Stimulated activated CD4-positive, alpha-beta T cell treated with anti-CD3 and anti-CD28 coated beads, Interleukin-12 subunit alpha, Interleukin-12 subunit beta, amount 100 ng/mL, for 24 hours (primary cell): ENCODE data around the gene ST3GAL6.

Source experiments
- DNase-seq, 2 experiments: peaks; one replicate each; pipeline ENCODE4 v3.0.0-alpha.2; 2020; ENCODE audit warnings: low read depth in 2 of 2

Gene ST3GAL6, protein sequence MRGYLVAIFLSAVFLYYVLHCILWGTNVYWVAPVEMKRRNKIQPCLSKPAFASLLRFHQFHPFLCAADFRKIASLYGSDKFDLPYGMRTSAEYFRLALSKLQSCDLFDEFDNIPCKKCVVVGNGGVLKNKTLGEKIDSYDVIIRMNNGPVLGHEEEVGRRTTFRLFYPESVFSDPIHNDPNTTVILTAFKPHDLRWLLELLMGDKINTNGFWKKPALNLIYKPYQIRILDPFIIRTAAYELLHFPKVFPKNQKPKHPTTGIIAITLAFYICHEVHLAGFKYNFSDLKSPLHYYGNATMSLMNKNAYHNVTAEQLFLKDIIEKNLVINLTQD

GRCh38 chr3:98763076-98763475 lies at the start of gene ST3GAL6:
Gene ST3GAL6 (plus strand): TSS chr3:98763340. CDS start chr3:98768441, 5,101 bp downstream.
- DNase-seq = no peak

GRCh38 chr3:98713984-98714383 lies 49.2 kb upstream of the ST3GAL6 start:
- DNase-seq = no peak

- no peak for DNase-seq
These were observed 45.6 kb upstream of the ST3GAL6 start for GRCh38 chr3:98717584-98717983.

DNA sequence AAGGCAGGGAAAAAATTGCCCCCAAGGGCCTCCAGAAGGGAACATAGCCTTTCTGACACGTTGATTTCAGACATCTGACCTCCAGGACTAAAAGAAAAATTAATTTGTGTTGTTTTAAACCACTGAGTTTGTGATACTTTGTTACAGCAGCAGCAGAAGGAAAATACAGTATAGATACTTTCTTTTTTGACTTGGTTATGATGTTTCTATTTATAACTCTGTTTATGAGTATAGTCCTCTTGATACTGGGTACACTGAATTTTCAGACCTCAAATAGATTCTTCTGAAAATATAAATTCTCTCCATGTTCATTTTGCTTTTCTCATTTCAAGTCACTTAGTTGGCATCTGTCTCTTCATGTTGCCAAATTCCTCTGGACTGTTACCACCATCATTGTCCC lies 44.4 kb upstream of the ST3GAL6 start:
- no peak for DNase-seq

DNA sequence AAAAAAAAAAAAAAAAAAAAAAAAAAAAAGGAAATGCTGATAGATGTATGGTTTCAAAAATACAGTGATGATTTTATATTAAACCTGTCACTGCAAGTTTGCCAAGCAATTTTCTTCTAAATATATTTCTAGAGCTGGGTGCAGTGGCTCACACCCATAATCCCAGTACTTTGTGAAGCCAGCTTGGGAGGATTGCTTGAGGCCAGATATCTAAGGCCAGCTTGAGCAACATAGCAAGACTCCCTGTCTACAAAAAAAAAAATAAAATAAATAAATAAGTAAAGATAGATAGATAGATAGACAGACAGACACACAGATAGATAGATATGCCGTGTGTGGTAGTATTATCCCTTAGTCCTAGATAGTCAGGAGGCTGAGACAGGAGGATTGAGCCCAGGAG lies 41.4 kb upstream of the ST3GAL6 start:
- DNase-seq = no peak

GRCh38 chr3:98722389-98722788 lies 40.8 kb upstream of the ST3GAL6 start:
- DNase-seq = no peak

GRCh38 chr3:98725352-98725751 lies 37.8 kb upstream of the ST3GAL6 start:
- DNase-seq = no peak

GRCh38 chr3:98726084-98726483 lies 37.1 kb upstream of the ST3GAL6 start:
- DNase-seq = no peak

- no peak for DNase-seq
These were observed 35.5 kb upstream of the ST3GAL6 start for GRCh38 chr3:98727638-98728037.

DNA sequence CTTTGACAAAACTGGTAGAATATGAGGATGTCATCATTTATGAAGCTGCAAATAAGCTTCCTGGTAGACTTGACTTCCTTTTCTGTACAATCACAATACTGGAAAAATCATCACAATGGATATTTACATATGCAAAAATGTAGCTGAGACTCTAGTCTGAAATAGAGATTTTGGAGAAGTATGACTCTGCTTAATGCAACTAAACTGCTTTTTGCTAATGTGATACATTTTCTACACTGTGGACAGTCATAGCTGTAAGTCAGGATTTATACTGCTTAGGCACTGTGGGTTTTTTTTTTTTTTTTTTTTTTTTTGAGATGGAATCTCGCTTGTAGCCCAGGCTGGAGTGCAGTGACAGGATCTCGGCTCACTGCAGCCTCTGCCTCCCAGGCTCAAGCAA lies 34.5 kb upstream of the ST3GAL6 start:
- DNase-seq = no peak

DNA sequence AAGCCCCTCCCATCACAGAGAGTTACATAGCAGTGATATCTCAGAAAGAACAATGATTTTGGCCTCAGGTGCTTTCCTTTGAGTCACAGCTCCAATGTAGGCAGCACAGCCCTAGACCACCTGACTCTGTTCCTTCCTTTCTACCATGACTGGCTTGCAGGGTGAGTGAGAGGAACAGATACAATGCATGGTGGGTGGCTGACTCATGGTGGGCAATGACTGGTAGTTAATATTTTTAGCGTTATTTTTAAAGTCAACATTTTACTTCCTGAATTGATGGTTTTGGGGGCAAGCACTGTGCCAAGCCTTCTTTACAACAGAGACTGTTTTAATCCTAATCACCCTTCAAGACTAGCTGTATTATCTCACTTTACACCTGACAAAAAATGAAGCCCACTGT lies 32.8 kb upstream of the ST3GAL6 start:
- no peak for DNase-seq

DNA sequence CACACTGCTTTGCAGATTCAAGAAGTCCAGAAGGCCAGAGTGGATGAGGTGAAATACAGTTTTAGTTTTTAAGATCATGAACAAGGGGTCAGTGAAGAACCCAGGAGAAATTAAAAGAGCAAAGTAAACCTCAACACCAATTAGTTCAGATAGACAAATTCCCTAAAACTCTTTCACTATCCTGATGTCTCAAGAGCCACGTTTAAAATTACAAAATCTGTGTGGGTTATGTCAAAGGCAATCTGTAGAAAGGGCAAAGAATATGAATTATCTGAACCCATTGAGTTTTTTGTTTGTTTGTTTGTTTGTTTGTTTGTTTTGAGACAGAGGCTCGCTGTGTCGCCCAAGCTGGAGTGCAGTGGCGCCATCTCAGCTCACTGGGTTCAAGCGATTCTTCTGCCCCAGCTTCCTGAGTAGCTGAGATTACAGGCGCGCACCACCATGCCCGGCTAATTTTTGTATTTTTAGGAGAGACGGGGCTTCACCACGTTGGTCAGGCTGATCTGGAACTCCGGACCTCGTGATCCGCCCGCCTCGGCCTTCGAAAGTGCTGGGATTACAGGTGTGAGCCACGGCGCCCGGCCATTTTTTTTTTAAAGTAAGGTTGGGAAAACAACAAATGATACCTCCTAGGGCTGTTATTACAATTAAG lies 32.1 kb upstream of the ST3GAL6 start:
- DNase-seq = no peak

- no peak for DNase-seq
These were observed 31.3 kb upstream of the ST3GAL6 start for GRCh38 chr3:98731720-98732285.

GRCh38 chr3:98732286-98733052 lies 30.7 kb upstream of the ST3GAL6 start:
- DNase-seq = peak in 1 of 2 experiments; percentile 6

DNA sequence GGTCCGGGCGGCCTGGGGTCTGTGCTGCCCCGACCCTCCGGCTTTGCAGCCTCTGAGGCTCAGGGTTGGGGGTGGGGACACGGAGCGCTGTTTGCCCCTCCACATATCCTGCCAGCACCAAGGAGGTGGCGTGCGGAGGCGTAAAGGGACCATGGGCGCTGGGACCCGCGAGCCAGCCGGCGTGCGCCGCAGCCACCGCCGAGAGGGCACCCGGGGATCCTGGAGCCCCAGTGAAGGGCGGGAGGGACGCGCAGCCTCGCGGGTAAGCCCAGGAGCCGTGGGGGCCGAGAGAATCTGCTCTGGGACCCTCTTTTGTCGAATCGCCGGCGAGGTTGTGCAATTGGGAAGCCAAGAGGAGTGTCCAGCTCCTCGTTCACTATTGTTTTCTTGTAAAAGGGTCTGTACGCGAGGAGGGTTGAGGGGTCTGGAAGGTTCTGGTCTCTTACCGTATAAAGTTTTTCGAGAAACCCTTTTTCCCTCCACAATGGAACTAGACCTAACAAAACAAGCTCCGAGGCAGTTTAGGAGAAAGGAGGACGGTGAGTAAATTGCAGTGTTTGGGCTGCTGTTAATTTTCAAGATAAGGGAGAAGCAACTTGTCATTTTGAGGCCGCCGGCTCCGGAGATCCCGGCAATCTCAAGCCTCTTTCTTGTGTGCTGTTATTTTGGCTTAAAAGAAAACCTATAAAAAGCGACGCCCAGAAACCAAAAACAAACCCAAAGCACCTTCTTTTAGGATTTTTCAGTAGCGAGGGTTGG lies 29.9 kb upstream of the ST3GAL6 start:
- DNase-seq = no peak

- DNase-seq = no peak
These were observed 29.3 kb upstream of the ST3GAL6 start for GRCh38 chr3:98733812-98734281.

- no peak for DNase-seq
These were observed 28.8 kb upstream of the ST3GAL6 start for GRCh38 chr3:98734306-98734705.

GRCh38 chr3:98734735-98735134 lies 28.4 kb upstream of the ST3GAL6 start:
- no peak for DNase-seq

DNA sequence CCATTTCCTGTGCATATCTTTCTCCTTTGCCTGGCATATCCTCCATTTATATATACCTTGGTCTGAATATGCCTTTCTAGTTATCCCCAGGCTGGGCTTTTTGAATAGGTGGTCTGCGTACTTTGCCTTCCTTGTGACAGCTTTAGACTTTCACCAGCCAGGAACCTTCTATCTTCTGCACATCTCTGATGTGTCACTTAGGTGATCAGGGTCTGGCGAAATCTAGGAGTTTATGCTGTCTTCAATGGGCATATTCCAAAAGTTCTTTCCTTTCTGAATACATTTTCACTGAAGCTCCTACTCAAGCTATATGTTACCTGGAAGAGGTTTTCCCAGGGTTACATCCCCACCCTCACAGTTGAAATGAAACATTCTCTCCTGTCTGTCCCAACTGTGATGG lies 27.8 kb upstream of the ST3GAL6 start:
- DNase-seq = no peak

- no peak for DNase-seq
These were observed 27.3 kb upstream of the ST3GAL6 start for GRCh38 chr3:98735761-98736269.

- DNase-seq = no peak
These were observed 25.8 kb upstream of the ST3GAL6 start for GRCh38 chr3:98737301-98737700.
